ENCODE data around the gene CFAP97D2.
"Not testable (repeated sequence)": the region's sequence is repeated elsewhere in the genome, so short reads cannot be mapped to it uniquely, and the experiment has no call there.

CFAP97D2 gene

DNA sequence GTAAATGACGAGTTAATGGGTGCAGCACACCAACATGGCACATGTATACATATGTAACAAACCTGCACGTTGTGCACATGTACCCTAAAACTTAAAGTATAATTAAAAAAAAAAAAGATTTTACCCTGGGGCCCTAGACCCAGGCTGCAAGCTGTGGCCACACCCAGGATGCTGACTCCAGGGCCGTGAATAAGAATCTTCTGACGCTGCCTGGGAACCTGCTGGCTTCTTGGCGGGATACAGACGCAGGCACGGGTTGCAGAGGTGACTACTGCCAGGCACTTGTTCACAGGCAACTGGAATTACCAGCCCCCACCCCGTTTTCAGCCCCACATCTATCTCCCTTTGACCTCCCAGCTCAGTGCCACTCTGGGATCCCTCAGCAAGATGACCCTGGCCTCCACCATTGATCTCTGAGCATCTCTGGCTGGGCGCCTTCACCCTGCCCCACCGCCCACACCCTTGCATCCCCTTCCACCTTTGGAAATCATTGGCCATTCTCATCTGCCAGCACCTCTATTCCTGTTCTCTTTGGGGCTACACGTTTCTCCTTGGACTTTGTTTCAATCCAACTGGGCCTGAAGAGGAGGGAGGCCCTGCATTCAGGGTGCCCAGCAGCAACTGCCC is 21.1 kb upstream of the CFAP97D2 start:
- ChIA-PET POLR2A (no interaction called here), CTCF (interaction anchor here (1.3 kb wide), 1 partner anchor 10 kb away, joined by 5 read pairs; no protein-coding TSS in a partner anchor)
- TF ChIP-seq, protein P1, sequence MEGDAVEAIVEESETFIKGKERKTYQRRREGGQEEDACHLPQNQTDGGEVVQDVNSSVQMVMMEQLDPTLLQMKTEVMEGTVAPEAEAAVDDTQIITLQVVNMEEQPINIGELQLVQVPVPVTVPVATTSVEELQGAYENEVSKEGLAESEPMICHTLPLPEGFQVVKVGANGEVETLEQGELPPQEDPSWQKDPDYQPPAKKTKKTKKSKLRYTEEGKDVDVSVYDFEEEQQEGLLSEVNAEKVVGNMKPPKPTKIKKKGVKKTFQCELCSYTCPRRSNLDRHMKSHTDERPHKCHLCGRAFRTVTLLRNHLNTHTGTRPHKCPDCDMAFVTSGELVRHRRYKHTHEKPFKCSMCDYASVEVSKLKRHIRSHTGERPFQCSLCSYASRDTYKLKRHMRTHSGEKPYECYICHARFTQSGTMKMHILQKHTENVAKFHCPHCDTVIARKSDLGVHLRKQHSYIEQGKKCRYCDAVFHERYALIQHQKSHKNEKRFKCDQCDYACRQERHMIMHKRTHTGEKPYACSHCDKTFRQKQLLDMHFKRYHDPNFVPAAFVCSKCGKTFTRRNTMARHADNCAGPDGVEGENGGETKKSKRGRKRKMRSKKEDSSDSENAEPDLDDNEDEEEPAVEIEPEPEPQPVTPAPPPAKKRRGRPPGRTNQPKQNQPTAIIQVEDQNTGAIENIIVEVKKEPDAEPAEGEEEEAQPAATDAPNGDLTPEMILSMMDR (IDR thresholded peaks at IDR 0.05; ENCODE audit: control extremely low read depth, extremely low read depth, low read depth, missing control alignments) = no peak
- no peak for DNase-seq (ENCODE audit: extremely low spot score)

DNA sequence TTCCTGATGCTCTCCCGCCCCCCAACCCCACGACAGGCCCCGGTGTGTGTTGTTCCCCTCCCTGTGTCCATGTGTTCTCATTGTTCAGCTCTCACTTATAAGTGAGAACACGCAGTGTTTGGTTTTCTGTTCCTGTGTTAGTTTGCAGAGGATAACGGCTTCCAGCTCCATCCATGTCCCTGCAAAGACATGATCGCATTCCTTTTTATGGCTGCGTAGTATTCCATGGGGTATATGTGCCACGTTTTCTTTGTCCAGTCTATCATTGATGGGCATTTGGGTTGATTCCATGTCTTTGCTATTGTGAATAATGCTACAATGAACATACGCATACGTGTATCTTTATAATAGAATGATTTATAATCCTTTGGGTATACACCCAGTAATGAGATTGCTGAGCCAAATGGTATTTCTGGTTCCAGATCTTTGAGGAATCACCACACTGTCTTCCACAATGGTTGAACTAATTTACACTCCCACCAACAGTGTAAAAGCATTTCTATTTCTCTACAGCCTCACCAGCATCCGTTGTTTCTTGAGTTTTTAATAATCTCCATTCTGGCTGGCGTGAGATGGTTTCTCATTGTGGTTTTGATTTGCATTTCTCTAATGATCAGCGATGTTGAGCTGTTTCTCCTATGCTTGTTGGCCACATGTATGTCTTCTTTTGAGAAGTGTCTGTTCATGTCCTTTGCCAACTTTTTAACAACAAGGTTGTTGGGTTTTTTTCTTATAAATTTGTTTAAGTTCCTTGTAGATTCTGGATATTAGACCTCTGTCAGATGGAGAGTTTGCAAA is 20.0 kb upstream of the CFAP97D2 start:
- POLR2A ChIA-PET = not testable (repeated sequence)
- CTCF ChIA-PET = interaction anchor here (0.9 kb wide), 1 partner anchor 11 kb away, joined by 3 read pairs; no protein-coding TSS in a partner anchor

GRCh38 chr13:114161028-114161556 is 18.0 kb upstream of the CFAP97D2 start:
- TF ChIP-seq, protein P1 (IDR thresholded peaks at IDR 0.05; ENCODE audit: control extremely low read depth, extremely low read depth, low read depth, missing control alignments) = no peak
- POLR2A ChIA-PET = no interaction called here
- DNase-seq (ENCODE audit: extremely low spot score) = no peak
- CTCF ChIA-PET = interaction anchor here (1.2 kb wide), 1 partner anchor 16 kb away, joined by 4 read pairs; no protein-coding TSS in a partner anchor

More for the DNA sequence above, 20.0 kb upstream of the CFAP97D2 start:
- DNase-seq (ENCODE audit: extremely low spot score) = not testable (repeated sequence)

DNA sequence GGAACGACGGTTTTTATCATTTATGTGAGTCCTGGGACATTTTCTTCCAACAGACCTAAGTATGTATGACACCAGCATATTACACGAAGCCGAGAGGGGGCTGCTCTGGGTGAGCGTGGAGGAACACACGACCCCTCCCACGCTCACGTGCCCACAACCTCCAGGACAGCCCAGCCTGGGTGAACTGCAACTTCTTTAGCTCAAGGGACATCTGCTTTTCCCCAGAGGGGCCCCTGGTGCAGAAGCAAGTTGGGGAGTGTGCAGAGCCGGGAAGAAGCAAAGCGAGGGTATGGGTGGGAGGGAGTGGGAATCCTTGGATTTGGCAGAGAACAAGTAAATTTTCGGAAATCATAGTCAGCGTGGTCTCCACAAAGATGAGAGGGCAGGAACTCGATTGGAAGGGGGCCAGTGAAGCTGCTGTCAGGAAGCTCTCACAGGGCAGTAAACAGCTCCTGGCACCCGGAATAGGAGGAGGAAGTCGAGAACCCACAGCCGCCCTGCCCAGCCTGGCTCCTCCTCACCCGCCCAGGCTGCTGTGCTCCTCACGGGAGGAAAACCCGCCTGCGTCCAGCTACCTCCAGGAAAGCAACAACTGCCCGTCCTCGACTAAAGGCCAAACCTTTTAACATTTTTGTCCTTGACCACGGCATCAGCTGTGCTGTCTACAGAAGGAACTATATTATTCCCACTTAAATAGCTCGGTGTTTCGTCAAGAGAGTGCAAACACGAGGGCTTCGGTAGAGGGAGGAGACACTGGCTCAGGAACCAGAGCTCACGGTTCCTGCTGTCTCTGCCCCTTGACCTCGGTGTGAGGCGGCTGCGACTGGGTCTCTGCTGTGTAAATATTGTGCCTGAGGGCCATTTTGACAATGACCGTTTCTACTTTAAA is 17.2 kb upstream of the CFAP97D2 start:
- DNase-seq (ENCODE audit: extremely low spot score) = no peak
- TF ChIP-seq, protein P1 (IDR thresholded peaks at IDR 0.05; ENCODE audit: control extremely low read depth, extremely low read depth, low read depth, missing control alignments) = no peak
- ChIA-PET CTCF (interaction anchor here (1.0 kb wide), 1 partner anchor 35 kb away, joined by 3 read pairs; no protein-coding TSS in a partner anchor), POLR2A (no interaction called here)

GRCh38 chr13:114162533-114162922 is 16.5 kb upstream of the CFAP97D2 start:
- POLR2A ChIA-PET = no interaction called here
- no peak for DNase-seq (ENCODE audit: extremely low spot score)
- TF ChIP-seq, protein P1 (IDR thresholded peaks at IDR 0.05; ENCODE audit: control extremely low read depth, extremely low read depth, low read depth, missing control alignments) = no peak
- CTCF ChIA-PET = interaction anchor here (1.0 kb wide), 1 partner anchor 34 kb away, joined by 3 read pairs; no protein-coding TSS in a partner anchor

DNA sequence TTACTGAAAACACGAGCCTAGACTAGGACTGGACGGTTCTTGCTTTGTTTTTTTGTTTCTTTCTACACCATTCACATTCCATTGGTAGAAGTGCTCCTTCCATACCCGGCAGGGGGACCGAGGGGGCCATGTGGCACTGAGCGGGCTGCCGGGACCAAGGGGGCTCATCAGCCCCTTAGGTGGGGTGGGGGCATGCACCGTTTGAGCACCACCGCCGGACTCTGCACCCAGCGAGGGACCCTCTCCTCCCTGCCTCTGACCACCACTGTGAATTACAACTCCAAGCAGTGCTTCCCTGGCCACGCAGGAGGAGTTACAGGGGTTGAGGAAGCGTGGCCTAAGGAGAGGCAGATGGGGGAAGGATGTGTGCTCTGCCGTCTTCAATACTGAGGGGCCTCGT is 15.0 kb upstream of the CFAP97D2 start:
- no peak for DNase-seq (ENCODE audit: extremely low spot score)
- ChIA-PET POLR2A (no interaction called here), CTCF (interaction anchor here (0.7 kb wide), 1 partner anchor 12 kb away, joined by 3 read pairs; no protein-coding TSS in a partner anchor)
- TF ChIP-seq, protein P1 (IDR thresholded peaks at IDR 0.05; ENCODE audit: control extremely low read depth, extremely low read depth, low read depth, missing control alignments) = no peak
